ENCODE measurements around the gene RAB44. TPM values are rescaled to one million over a fixed set of nuclear protein-coding genes. Genes with fewer than 3 reads are reported as not detected.

The RAB44 gene
- total and polyA plus RNA-seq, 2 of the 13 experiments (the other 11 are each of a cell fraction or from before 2014, with no cell fraction given) = not detected

DNA sequence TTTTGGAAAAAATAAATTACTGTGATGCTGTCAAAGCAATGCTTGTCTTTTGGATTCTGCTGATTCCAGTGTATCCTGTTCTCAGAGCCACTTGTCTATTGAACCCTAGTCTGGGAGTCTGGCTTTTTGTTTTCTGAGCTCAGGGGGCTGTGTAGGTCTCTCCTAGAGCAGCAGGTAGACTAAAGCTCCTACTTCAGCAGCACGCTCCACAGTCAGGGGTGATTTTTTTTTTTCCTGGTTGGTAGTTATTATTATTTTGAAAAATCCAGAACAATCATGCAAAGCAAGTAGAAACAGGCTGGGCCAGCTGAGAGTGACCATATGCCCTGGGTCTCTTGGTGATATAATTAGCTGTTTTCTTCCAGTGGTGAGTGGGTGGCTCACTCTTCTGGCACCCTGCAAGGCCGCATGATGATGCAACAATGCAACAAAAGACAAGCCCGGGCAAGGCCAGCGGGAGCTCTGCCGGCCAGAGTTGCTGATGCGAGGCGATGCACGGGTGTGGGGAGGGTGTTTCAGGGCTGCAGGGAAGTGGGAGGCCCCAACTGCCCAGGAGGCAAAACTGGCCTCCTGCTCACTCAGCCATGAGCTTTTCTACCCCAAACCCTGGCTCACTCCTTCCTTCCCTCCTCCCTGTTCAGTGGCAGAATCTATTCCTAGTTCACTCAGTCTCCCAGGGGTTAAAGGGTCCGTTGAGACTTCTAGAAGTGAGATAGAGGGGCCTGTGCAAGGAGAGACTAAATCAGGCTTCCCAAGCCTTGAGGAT, 30.6 kb upstream of the RAB44 start (continued):
- TF ChIP-seq TERF1 (CRISPR knock-in tag; IDR thresholded peaks at IDR 0.05) (no peak), MIER2 (CRISPR knock-in tag; IDR thresholded peaks at IDR 0.05) (peak; percentile 83), JARID2 (CRISPR knock-in tag; IDR thresholded peaks at IDR 0.05; ENCODE audit: insufficient replicate concordance) (peak; percentile 30), ZNF891 (CRISPR knock-in tag; IDR thresholded peaks at IDR 0.05) (peak; percentile 98), ZBTB43 (CRISPR knock-in tag; conservative IDR thresholded peaks at IDR 0.05) (peak; percentile 93), ZNF572 (CRISPR knock-in tag; IDR thresholded peaks at IDR 0.05) (peak; percentile 74; the same call in 1 of the 2 replicates), TCF7L2 (IDR thresholded peaks at IDR 0.05; ENCODE audit: low read depth, low read length) (no peak), ZNF329 (CRISPR knock-in tag; IDR thresholded peaks at IDR 0.05; ENCODE audit: low read depth) (peak; percentile 82; the same call in 1 of the 2 replicates), RBM22 (optimal IDR thresholded peaks at IDR 0.05; ENCODE audit: low read length) (no peak), ARNT (IDR thresholded peaks at IDR 0.05) (no peak), ZNF761 (CRISPR knock-in tag; conservative IDR thresholded peaks at IDR 0.05) (peak; percentile 78), ZKSCAN5 (CRISPR knock-in tag; IDR thresholded peaks at IDR 0.05) (no peak), TEAD3 (CRISPR knock-in tag; optimal IDR thresholded peaks at IDR 0.05; ENCODE audit: borderline replicate concordance) (peak; percentile 77), PPARG (CRISPR knock-in tag; conservative IDR thresholded peaks at IDR 0.05) (peak; percentile 77), ZNF180 (CRISPR knock-in tag; IDR thresholded peaks at IDR 0.05; ENCODE audit: borderline replicate concordance, low read depth) (no peak), MXI1 (IDR thresholded peaks at IDR 0.05; ENCODE audit: borderline replicate concordance, low read depth, low read length) (no peak; the same call in 2 of the 3 replicates), ZNF589 (CRISPR knock-in tag; conservative IDR thresholded peaks at IDR 0.05) (no peak; the same call in 1 of the 2 replicates), BRD4 (CRISPR knock-in tag; IDR thresholded peaks at IDR 0.05) (peak; percentile 100), BCLAF1 (IDR thresholded peaks at IDR 0.05) (no peak)
- TF ChIP-seq, protein P1, sequence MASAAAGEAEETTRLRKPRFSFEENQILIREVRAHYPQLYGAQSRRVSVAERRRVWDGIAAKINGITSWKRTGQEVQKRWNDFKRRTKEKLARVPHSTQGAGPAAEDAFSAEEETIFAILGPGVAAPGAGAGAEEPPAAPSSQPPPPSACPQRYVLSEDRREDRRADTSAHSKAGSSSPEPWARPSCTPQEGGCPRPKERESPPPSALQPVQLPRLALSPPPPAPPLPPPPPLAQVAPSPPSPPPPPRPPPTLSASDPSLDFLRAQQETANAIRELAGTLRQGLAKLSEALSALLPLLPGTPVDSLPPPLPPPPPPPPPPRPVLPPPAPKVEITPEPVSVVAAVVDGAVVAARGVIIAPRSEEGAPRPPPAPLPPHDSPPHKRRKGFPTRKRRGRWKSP (CRISPR knock-in tag; IDR thresholded peaks at IDR 0.05) = peak; percentile 94
- TF ChIP-seq, protein P2, sequence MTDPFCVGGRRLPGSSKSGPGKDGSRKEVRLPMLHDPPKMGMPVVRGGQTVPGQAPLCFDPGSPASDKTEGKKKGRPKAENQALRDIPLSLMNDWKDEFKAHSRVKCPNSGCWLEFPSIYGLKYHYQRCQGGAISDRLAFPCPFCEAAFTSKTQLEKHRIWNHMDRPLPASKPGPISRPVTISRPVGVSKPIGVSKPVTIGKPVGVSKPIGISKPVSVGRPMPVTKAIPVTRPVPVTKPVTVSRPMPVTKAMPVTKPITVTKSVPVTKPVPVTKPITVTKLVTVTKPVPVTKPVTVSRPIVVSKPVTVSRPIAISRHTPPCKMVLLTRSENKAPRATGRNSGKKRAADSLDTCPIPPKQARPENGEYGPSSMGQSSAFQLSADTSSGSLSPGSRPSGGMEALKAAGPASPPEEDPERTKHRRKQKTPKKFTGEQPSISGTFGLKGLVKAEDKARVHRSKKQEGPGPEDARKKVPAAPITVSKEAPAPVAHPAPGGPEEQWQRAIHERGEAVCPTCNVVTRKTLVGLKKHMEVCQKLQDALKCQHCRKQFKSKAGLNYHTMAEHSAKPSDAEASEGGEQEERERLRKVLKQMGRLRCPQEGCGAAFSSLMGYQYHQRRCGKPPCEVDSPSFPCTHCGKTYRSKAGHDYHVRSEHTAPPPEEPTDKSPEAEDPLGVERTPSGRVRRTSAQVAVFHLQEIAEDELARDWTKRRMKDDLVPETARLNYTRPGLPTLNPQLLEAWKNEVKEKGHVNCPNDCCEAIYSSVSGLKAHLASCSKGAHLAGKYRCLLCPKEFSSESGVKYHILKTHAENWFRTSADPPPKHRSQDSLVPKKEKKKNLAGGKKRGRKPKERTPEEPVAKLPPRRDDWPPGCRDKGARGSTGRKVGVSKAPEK (CRISPR knock-in tag; IDR thresholded peaks at IDR 0.05; ENCODE audit: borderline replicate concordance) = peak; percentile 80; the same call in 1 of the 2 replicates
